CD4-positive, alpha-beta T cell treated with Interleukin-15 for 4 hours (primary cell): Measurements from ENCODE around the gene TOMM20.
"Not testable (repeated sequence)": the region's sequence is repeated elsewhere in the genome, so short reads cannot be mapped to it uniquely, and the experiment has no call there.

Experiments
- DNase-seq: peaks from one replicate; pipeline ENCODE4 v3.0.0-alpha.2; 2020; ENCODE audit warnings: low spot score

The TOMM20 gene

GRCh38 chr1:235078480-235079381 lies 49.9 kb downstream of the TOMM20 start:
- no peak for DNase-seq

- DNase-seq: peak; percentile 36
Measured at GRCh38 chr1:235077571-235078479, 50.8 kb downstream of the TOMM20 start.

GRCh38 chr1:235077163-235077540 lies 51.5 kb downstream of the TOMM20 start:
- no peak for DNase-seq

GRCh38 chr1:235076504-235077162 lies 52.0 kb downstream of the TOMM20 start:
- no peak for DNase-seq

GRCh38 chr1:235075777-235076308 lies 52.8 kb downstream of the TOMM20 start:
- no peak for DNase-seq

GRCh38 chr1:235075048-235075776 lies 53.4 kb downstream of the TOMM20 start:
- DNase-seq: peak; percentile 74

- peak; percentile 59 for DNase-seq
Measured at GRCh38 chr1:235074523-235075047, 54.1 kb downstream of the TOMM20 start.

- no peak for DNase-seq
Measured at GRCh38 chr1:235073968-235074522, 54.6 kb downstream of the TOMM20 start.

- DNase-seq: no peak
Measured at GRCh38 chr1:235073331-235073967, 55.2 kb downstream of the TOMM20 start.

GRCh38 chr1:235072577-235072976 lies 56.1 kb downstream of the TOMM20 start:
- not testable (repeated sequence) for DNase-seq

- no peak for DNase-seq
Measured at GRCh38 chr1:235072096-235072495, 56.5 kb downstream of the TOMM20 start.

GRCh38 chr1:235070819-235071218 lies 57.8 kb downstream of the TOMM20 start:
- no peak for DNase-seq

- DNase-seq: no peak
Measured at GRCh38 chr1:235069577-235070563, 58.8 kb downstream of the TOMM20 start.

GRCh38 chr1:235069176-235069575 lies 59.5 kb downstream of the TOMM20 start:
- DNase-seq: no peak

GRCh38 chr1:235068158-235069121 lies 60.2 kb downstream of the TOMM20 start:
- no peak for DNase-seq

- DNase-seq: no peak
Measured at GRCh38 chr1:235067396-235068157, 61.1 kb downstream of the TOMM20 start.
